ENCODE measurements around the gene NME1. TPM values are rescaled to one million over a fixed set of nuclear protein-coding genes. Genes with fewer than 3 reads are reported as not detected.

NME1 gene
- total RNA-seq, 2 experiments from 2014 or later, result 409 to 418 TPM

DNA sequence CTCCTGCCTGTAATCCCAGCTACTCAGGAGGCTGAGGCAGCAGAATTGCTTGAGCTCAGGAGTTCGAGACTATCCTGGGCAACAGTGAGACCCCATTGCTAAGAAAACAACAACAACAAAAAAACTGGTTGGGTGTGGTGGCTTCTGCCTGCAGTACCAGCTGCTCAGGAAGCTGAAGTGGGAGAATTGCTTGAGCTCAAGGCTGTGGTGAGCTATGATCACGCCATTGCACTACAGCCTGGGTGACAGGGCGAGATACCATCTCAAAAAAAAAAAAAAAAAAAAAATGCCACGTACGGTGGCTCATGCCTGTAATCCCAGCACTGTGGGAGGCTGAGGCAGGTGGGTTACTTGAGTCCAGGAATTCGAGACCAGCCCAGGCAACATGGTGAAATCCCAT lies 46.9 kb downstream of the NME1 start:
- no peaks in the 10 kb centered on the region for H3K4me1 Mint-ChIP-seq
- DNase-seq, result no peak
- no peaks in the 10 kb centered on the region for H3K9me3 Mint-ChIP-seq
- H3K4me3 Mint-ChIP-seq, result no peak overlapping the region
- no peak overlapping the region for H3K27ac Mint-ChIP-seq
- no peaks in the 10 kb centered on the region for H3K27me3 Mint-ChIP-seq
- H3K36me3 Mint-ChIP-seq, result peaks cover 4% of the 10 kb centered on the region

DNA sequence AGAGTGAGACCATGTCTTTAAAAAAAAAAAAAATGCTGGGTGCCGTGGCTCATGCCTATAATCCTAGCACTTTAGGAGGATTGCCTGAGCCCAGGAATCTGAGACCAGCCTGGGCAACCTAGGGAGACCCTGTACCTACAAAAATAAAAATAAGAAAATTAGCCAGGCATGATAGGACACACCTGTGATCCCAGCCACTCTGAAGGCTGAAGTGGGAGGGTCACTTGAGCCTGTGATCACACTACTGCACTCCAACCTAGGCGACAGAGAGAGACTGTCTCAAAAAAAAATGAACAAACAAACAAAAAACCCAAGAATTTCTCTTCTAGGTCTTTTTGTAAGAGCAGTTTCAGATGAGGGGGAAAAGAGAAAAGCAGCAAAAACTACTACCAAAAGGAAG lies 47.5 kb downstream of the NME1 start:
- Mint-ChIP-seq H3K36me3 (peaks cover 4% of the 10 kb centered on the region), H3K27ac (peak overlapping the region; percentile 46), H3K27me3 (no peaks in the 10 kb centered on the region)

DNA sequence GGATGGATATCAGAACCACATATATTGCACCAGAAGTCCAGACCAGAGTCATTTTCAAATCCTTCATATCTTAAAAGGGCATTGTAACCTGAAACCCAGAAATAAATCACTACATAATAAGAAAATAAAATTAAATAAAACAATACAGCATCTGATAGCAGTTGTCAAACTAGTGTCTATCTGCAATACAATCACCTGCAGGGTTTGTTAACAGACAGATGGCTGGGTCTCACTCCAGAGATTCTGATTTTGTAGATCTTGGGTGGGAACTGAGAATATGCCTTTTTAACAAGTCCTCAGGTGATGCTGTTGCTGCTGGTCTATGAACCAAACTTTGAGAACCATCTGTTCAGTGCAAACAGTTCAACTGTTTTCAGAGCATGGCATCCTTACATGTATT lies 50.5 kb downstream of the NME1 start:
- no peak for DNase-seq
- Mint-ChIP-seq H3K4me1 (no peaks in the 10 kb centered on the region), H3K9me3 (no peaks in the 10 kb centered on the region), H3K27ac (no peak overlapping the region), H3K4me3 (no peak overlapping the region), H3K27me3 (no peaks in the 10 kb centered on the region), H3K36me3 (peaks cover 4% of the 10 kb centered on the region)

More for the DNA sequence above, 47.5 kb downstream of the NME1 start:
- no peak for DNase-seq
- Mint-ChIP-seq H3K4me3 (no peak overlapping the region), H3K4me1 (no peaks in the 10 kb centered on the region), H3K9me3 (no peaks in the 10 kb centered on the region)

Other genes with a start within 250 kb of the NME1 start
- gene SPAG9, start 32.7 kb upstream of the NME1 start, total RNA-seq, result 10 to 100 TPM; 27.4 to 30.2 TPM
- 100 to 1,000 TPM; 983 to 986 TPM for gene NME2, start 12.9 kb downstream of the NME1 start, total RNA-seq
- gene MBTD1, start 106.5 kb downstream of the NME1 start, total RNA-seq, result 1 to 10 TPM; 7.6 to 8.1 TPM
- gene UTP18, start 107.0 kb downstream of the NME1 start, total RNA-seq, result 10 to 100 TPM; 74.6 to 77.8 TPM